CD4-positive, CD25-positive, alpha-beta regulatory T cell (primary cell): ENCODE data around the gene ACOT7. TPM values are rescaled to one million over a fixed set of nuclear protein-coding genes. Genes with fewer than 3 reads are reported as not detected.

Experiments used
- ATAC-seq, 2 donors: fragments of 150-1000 bp; cut with Tn5 transposase; one replicate each; pipeline ENCODE4 v1.10.0; 2021; ENCODE audit warnings: low read depth in 2 of 2, moderate number of reproducible peaks in 2 of 2, moderate library complexity in 1 of 2
- DNase-seq, 3 donors: peaks; one replicate each; pipeline versions ENCODE4 v3.0.0 to v3.0.0-alpha.2; 2012 to 2022; ENCODE audit warnings: mixed read lengths in 1 of 3
- H3K27ac ChIP-seq: one replicate; pipeline ENCODE4 v1.7.0; 2013; ENCODE audit warnings: mild to moderate bottlenecking, low read length; ENCODE audit not compliant: insufficient read depth, poor library complexity, severe bottlenecking
- H3K27me3 ChIP-seq: one replicate; pipeline ENCODE4 v1.7.0; 2013; ENCODE audit warnings: low read length; ENCODE audit not compliant: control insufficient read depth, insufficient read depth
- H3K36me3 ChIP-seq: one replicate; pipeline ENCODE4 v1.7.0; 2013; ENCODE audit warnings: mild to moderate bottlenecking, low read length, moderate library complexity; ENCODE audit not compliant: control insufficient read depth, insufficient read depth
- H3K4me1 ChIP-seq: 2 replicates; pipeline ENCODE4 v1.7.0; 2013; ENCODE audit warnings: mild to moderate bottlenecking, low read length; ENCODE audit not compliant: insufficient read depth, control insufficient read depth, poor library complexity, severe bottlenecking
- H3K4me3 ChIP-seq: one replicate; pipeline ENCODE4 v1.7.0; 2013; ENCODE audit warnings: low read depth, mild to moderate bottlenecking, low read length, moderate library complexity
- H3K9me3 ChIP-seq, 2 experiments: 1 replicate in 1 of 2; 2 replicates in 1 of 2; pipeline ENCODE4 v1.7.0; 2013; ENCODE audit warnings: low read length in 2 of 2, mild to moderate bottlenecking in 1 of 2, moderate library complexity in 1 of 2; ENCODE audit not compliant: control insufficient read depth in 2 of 2
- H3K27ac Mint-ChIP-seq, 3 donors: one replicate each; pipeline ENCODE4 v1.8.0; 2020 to 2022; ENCODE audit warnings: mild to moderate bottlenecking in 3 of 3, mixed read lengths in 3 of 3, moderate library complexity in 2 of 3
- H3K27me3 Mint-ChIP-seq: one replicate; pipeline ENCODE4 v1.8.0; 2022; ENCODE audit warnings: mild to moderate bottlenecking, mixed read lengths
- H3K36me3 Mint-ChIP-seq: one replicate; pipeline ENCODE4 v1.8.0; 2020; ENCODE audit warnings: mixed read lengths
- H3K4me1 Mint-ChIP-seq, 4 donors: one replicate each; pipeline ENCODE4 v1.8.0; 2020 to 2022; ENCODE audit warnings: mixed read lengths in 4 of 4, mild to moderate bottlenecking in 1 of 4
- H3K4me3 Mint-ChIP-seq, 4 donors: one replicate each; pipeline ENCODE4 v1.8.0; 2020 to 2022; ENCODE audit warnings: mild to moderate bottlenecking in 4 of 4, mixed read lengths in 4 of 4, moderate library complexity in 3 of 4
- H3K9me3 Mint-ChIP-seq, 7 donors: one replicate each; pipeline ENCODE4 v1.8.0; 2020 to 2022; ENCODE audit warnings: mixed read lengths in 7 of 7, mild to moderate bottlenecking in 3 of 7, moderate library complexity in 2 of 7
- polyA plus RNA-seq, 4 donors: library from polyadenylated mRNA; unstranded; fragments of 300-500 nt; fragmentation: Illumina TruSeq; gene quantifications; one replicate each; pipeline ENCODE4 v1.2.3, GENCODE V29; 2021
- total RNA-seq: library from RNA; stranded (reverse); gene quantifications from one replicate; pipeline ENCODE4 v1.2.3, GENCODE V29; 2022

ACOT7 gene
- total and polyA plus RNA-seq, 5 donors from 2014 or later, result 9.3 to 13.6 (median 9.8) TPM

DNA sequence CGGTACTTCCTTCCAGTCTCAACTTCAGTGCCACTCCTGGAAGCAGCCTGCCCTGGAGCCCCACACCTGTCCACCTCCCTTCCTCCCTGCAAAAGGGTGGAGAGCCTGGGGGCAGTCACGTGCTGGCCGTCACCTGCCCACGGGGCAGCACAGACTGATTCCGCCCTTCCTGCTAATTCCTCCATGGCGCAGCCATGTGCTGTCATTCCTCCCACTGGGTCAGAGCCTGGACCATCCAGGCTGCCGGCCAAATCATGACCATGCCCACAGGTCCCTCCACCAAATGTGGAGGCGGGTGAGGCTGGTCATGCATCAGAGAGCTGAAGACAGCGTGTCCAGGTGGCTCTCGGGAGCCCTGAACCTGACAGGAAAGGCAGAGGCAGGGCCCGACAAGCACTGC, 108.2 kb downstream of the ACOT7 start:
- H3K9me3 Mint-ChIP-seq, result no peaks in the 10 kb centered on the region
- H3K27ac Mint-ChIP-seq, result no peak overlapping the region
- H3K27me3 Mint-ChIP-seq, result no peaks in the 10 kb centered on the region
- no peak for DNase-seq
- Histone ChIP-seq H3K27me3 (no peaks in the 10 kb centered on the region), H3K4me3 (no peak overlapping the region), H3K4me1 (no peaks in the 10 kb centered on the region), H3K9me3 (no peaks in the 10 kb centered on the region), H3K36me3 (no peaks in the 10 kb centered on the region), H3K27ac (no peak overlapping the region)
- no peak for ATAC-seq
- H3K4me3 Mint-ChIP-seq, result no peak overlapping the region
- no peaks in the 10 kb centered on the region for H3K4me1 Mint-ChIP-seq
- H3K36me3 Mint-ChIP-seq, result no peaks in the 10 kb centered on the region

DNA sequence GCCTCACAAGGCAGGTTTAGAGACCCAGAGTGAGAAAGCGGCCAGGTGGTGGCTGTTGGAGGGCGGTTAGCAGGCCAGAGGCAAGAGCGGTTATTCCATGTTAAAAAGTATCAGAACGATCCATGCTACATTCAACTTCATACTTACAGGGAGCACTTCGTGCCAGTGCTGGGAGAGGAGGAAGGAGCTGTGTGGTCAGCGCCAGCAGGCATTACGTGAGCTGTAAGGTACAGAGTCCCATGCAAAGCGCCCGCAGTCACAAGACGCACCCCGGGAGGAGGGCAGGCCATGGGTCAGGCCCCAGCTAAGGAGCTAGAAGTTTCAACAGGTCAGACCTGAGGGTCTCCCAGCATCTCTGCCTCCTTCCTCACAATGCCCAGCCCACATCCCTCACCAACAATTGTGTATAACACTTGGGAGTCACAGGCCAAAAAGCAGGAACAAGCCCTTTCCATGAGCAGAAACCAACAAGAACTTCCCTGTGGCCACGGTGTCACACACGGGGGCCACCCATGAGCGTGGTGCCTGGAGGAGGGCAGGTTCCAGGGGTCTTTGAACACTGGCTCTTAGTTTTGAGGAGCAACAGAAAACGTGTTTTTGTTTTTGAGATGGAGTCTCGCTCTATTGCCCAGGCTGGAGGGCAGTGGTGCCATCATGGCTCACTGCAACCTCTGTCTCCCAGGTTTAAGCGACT, 110.8 kb downstream of the ACOT7 start:
- no peak overlapping the region for H3K27ac Mint-ChIP-seq
- H3K36me3 Mint-ChIP-seq, result peaks cover 6% of the 10 kb centered on the region
- Histone ChIP-seq H3K9me3 (no peaks in the 10 kb centered on the region), H3K4me1 (no peaks in the 10 kb centered on the region), H3K36me3 (no peaks in the 10 kb centered on the region), H3K27me3 (no peaks in the 10 kb centered on the region), H3K27ac (no peak overlapping the region), H3K4me3 (no peak overlapping the region)
- DNase-seq (no peak), ATAC-seq (no peak)
- H3K9me3 Mint-ChIP-seq, result no peaks in the 10 kb centered on the region
- H3K27me3 Mint-ChIP-seq, result no peaks in the 10 kb centered on the region
- no peak overlapping the region for H3K4me3 Mint-ChIP-seq
- no peaks in the 10 kb centered on the region for H3K4me1 Mint-ChIP-seq

DNA sequence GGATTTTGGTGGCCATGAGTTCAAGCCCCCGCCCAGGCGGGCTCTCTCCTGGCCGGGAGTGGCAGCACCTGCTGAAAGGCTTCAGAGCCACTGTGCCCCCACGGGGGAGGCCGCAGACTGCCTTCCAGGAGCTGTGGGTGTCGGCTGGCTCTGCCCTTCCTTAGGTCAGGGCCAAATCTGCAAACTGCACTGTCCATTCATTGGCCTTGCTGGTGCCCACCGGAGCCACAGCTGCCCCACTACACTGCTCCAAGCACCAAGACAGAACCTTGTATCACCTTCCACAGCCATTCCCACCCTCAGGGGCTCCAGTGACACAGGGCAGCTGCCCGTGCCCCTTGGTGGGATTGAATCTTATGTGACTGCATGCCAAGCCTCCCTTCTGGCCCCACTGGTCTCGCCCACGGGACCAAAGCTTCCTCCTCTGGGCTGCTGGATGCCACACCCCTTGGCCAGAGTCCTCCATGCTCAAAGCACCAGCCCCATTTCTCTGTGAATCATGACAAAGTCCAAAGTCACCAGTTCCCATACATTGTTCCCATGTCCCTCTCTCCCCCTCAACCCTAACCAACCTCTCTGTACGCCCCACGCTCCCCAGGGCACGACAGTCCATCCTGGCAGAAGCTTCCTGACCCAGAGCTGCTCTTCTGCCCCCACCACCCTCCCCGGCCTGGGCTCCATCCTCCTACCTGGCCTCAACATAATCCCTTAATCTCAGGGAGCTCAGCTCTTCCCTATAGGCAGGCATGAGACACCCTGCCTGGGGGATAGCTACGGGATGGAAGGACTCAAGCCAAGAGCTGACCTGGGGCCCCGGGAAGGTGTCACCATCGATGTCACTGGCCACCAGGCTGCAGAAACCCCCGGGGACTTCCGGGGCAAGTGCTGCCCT, 111.8 kb downstream of the ACOT7 start:
- Mint-ChIP-seq H3K4me3 (no peak overlapping the region), H3K4me1 (no peaks in the 10 kb centered on the region), H3K36me3 (peaks cover 9% of the 10 kb centered on the region), H3K9me3 (no peaks in the 10 kb centered on the region), H3K27ac (no peak overlapping the region), H3K27me3 (no peaks in the 10 kb centered on the region)
- Histone ChIP-seq H3K9me3 (no peaks in the 10 kb centered on the region), H3K27ac (no peak overlapping the region), H3K36me3 (no peaks in the 10 kb centered on the region), H3K27me3 (no peaks in the 10 kb centered on the region), H3K4me1 (no peaks in the 10 kb centered on the region), H3K4me3 (no peak overlapping the region)
- no peak for ATAC-seq
- no peak for DNase-seq

DNA sequence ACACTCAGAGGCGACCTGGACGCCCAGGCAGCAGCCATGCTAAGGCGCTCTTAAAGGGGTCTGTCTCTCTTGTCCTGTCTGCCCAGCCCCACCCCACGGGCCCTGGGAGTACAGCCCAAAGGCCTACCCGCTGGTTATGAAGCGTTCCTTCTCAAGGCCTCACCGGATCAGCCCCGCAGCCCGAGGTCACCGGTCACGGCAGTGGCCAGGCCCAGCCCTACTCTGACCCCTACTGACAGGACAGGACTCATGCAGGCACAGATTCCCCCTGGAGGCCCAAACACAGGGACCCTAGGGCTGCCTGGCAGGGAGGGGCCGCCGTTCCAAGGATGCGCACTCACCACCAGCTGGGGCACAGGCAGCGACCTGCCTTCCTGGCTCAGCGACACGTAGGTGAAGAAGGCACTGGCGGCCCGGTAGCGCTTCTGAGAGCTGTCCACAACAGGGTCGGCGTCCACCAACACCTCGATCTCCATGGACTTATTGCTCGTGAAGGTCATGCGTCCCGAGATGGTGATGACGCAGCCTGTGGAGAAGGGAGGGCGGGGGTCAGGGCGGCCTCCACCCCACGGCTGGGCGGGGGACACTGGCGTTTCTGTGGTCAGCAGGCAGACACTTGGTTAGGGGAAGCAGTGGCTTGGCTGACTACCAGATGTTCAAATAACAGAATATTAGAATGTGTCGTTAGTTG, 112.7 kb downstream of the ACOT7 start:
- Mint-ChIP-seq H3K27me3 (no peaks in the 10 kb centered on the region), H3K4me3 (no peak overlapping the region), H3K27ac (no peak overlapping the region), H3K4me1 (no peaks in the 10 kb centered on the region), H3K9me3 (no peaks in the 10 kb centered on the region), H3K36me3 (peaks cover 9% of the 10 kb centered on the region)
- no peaks in the 10 kb centered on the region for H3K9me3 ChIP-seq
- no peaks in the 10 kb centered on the region for H3K27me3 ChIP-seq
- ATAC-seq, result no peak
- H3K36me3 ChIP-seq, result no peaks in the 10 kb centered on the region
- H3K27ac ChIP-seq, result no peak overlapping the region
- no peak for DNase-seq
- no peak overlapping the region for H3K4me3 ChIP-seq
- no peaks in the 10 kb centered on the region for H3K4me1 ChIP-seq

DNA sequence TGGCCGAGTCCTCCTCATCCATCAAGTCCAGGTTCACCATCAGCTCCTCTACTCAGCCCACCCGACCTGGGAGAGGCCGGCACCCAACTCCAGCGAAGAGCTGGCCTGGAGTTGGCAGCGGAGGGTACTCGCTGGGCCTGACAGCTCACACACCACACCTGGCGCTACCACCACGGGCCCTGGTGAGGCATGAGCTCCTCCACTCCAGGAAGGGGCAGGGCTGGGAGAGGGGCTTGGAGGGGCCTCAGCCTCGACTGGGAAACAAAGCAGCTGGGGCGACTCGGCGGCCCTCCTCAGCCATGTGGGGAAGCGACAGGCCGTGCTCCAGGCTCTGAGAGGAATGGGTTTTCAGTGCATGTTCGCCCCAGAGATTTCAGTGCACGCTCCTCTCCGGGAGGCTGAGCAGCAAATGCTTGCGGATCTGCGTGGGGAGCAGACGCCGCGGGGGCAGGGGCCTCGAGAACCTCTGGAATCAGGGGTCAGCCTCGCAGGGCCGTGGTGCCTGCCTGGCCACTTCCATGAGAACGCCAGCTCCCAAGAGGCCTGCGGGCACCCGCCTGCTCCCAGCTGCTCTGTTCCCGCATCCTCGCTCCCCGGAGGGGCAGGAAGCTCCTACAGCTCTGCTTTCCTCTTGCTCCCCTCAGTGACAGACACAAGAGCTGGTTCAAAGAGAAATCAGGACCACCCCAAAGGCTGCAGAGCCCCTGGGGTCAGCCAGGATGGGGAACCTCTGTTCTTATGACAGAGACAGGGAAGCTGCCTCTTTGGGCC, 113.8 kb downstream of the ACOT7 start:
- Histone ChIP-seq H3K36me3 (no peaks in the 10 kb centered on the region), H3K9me3 (no peaks in the 10 kb centered on the region), H3K4me1 (no peaks in the 10 kb centered on the region), H3K27ac (no peak overlapping the region), H3K4me3 (no peak overlapping the region), H3K27me3 (no peaks in the 10 kb centered on the region)
- ATAC-seq, result no peak
- Mint-ChIP-seq H3K9me3 (no peaks in the 10 kb centered on the region), H3K27me3 (no peaks in the 10 kb centered on the region), H3K36me3 (peaks cover 9% of the 10 kb centered on the region), H3K4me1 (no peaks in the 10 kb centered on the region), H3K4me3 (no peak overlapping the region), H3K27ac (no peak overlapping the region)
- no peak for DNase-seq

DNA sequence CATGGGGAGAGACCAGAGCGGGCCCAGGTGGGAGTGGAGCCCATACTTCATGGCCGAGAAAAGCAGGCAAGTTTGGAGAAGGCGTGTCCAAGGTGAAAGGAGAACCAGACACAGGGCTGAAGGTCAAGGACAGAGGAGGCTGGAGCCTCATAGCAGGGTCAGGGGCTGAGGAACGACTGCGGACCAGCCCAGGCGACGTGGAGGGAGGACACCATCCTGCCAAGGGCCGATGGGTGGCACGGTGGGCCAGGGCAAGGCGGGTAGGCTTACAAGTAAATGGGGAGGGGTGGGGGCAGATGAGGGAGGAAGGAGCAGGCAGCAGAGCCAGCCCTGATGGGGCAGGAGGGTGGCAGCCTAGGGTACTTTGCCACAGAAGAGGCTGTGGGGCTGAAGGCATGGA, 114.5 kb downstream of the ACOT7 start:
- Mint-ChIP-seq H3K27me3 (no peaks in the 10 kb centered on the region), H3K36me3 (peaks cover 9% of the 10 kb centered on the region), H3K9me3 (no peaks in the 10 kb centered on the region), H3K27ac (peak overlapping the region in 2 of 3 donors; percentile 55 to 80), H3K4me1 (no peaks in the 10 kb centered on the region), H3K4me3 (no peak overlapping the region)
- Histone ChIP-seq H3K9me3 (no peaks in the 10 kb centered on the region), H3K4me1 (no peaks in the 10 kb centered on the region), H3K4me3 (no peak overlapping the region), H3K27me3 (no peaks in the 10 kb centered on the region), H3K27ac (no peak overlapping the region), H3K36me3 (no peaks in the 10 kb centered on the region)
- DNase-seq, result no peak
- no peak for ATAC-seq

DNA sequence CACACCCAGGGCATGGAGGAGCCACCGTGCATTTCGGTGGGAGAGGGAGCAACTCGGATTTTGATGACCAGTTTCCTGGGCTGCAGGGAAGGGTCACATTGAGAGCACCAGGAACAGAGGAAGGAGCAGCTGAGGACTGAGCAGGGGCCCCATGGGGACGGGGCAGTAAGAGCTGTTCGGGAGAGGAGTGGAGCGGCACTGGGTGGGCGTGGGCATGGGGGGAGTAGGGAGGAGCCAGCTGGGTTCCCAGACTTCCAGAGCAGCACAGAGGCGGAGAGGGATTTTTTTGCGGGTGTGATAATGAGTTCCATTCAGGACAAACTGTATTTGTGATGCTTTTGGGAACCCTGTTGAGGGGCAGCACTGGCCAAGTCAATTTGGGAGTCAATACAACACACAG, 115.3 kb downstream of the ACOT7 start:
- Mint-ChIP-seq H3K36me3 (peaks cover 9% of the 10 kb centered on the region), H3K4me1 (no peaks in the 10 kb centered on the region), H3K27me3 (no peaks in the 10 kb centered on the region), H3K4me3 (no peak overlapping the region), H3K27ac (peak overlapping the region in 1 of 3 donors; percentile 59), H3K9me3 (no peaks in the 10 kb centered on the region)
- ATAC-seq (no peak), DNase-seq (no peak)
- no peaks in the 10 kb centered on the region for H3K9me3 ChIP-seq
- no peaks in the 10 kb centered on the region for H3K36me3 ChIP-seq
- no peak overlapping the region for H3K4me3 ChIP-seq
- no peak overlapping the region for H3K27ac ChIP-seq
- H3K27me3 ChIP-seq, result no peaks in the 10 kb centered on the region
- no peaks in the 10 kb centered on the region for H3K4me1 ChIP-seq
